IMR-90 (cell line): Measurements from ENCODE around the gene VAC14. TPM values are rescaled to one million over a fixed set of nuclear protein-coding genes. Genes with fewer than 3 reads are reported as not detected.
A peak's percentile ranks its signal among the peaks of the same experiment; 100 is the strongest.

Source experiments
- ATAC-seq: fragments of 200-7000 bp; cut with Tn5 transposase; 2 replicates; pipeline ENCODE4 v1.9.1; 2020; ENCODE audit warnings: low read depth, mild to moderate bottlenecking, moderate library complexity
- BruUV-seq: library from RNA; stranded (reverse); fragments of 400-500 nt; replicated peaks from 2 replicates; lab custom pipeline; 2021; lab: Mats Ljungman, UMichigan
- CTCF ChIA-PET: fragments of 300-600 bp; formaldehyde crosslinking; extraction: SDS; loops from one replicate; lab custom pipeline; 2021; ENCODE audit warnings: antibody characterized with exemption; lab: Yijun Ruan, JAX
- POLR2A ChIA-PET: fragments of 300-600 bp; sonication (Branson Sonifier 250); formaldehyde crosslinking; loops from one replicate; lab custom pipeline; 2022; ENCODE audit warnings: antibody characterized with exemption; ENCODE audit not compliant: unreplicated experiment; lab: Charles Lee
- DNase-seq: peaks from one replicate; pipeline ENCODE4 v3.0.0; 2013
- H2AFZ ChIP-seq: replicated peaks from 2 replicates; pipeline ENCODE3; 2013; ENCODE audit warnings: low read length, mild to moderate bottlenecking; ENCODE audit not compliant: poor library complexity
- H2AK5ac ChIP-seq: 2 replicates; pipeline ENCODE4 v1.6.1; 2013; ENCODE audit warnings: low read depth, low read length, inconsistent platforms
- H2AK9ac ChIP-seq: replicated peaks from 2 replicates; pipeline ENCODE3; 2013; ENCODE audit warnings: mild to moderate bottlenecking, low read depth, low read length, moderate library complexity; ENCODE audit not compliant: poor library complexity
- H2BK120ac ChIP-seq: 2 replicates; pipeline ENCODE4 v1.6.1; 2013; ENCODE audit warnings: low read depth, low read length, inconsistent platforms
- H2BK15ac ChIP-seq: 3 replicates; pipeline ENCODE4 v1.6.1; 2013; ENCODE audit warnings: low read depth, low read length, inconsistent platforms
- H2BK20ac ChIP-seq: 2 replicates; pipeline ENCODE4 v1.6.1; 2013; ENCODE audit warnings: low read depth, mild to moderate bottlenecking, inconsistent platforms, low read length, moderate library complexity
- H2BK5ac ChIP-seq: 2 replicates; pipeline ENCODE4 v1.6.1; 2013; ENCODE audit warnings: mild to moderate bottlenecking, low read depth, low read length, inconsistent platforms; ENCODE audit not compliant: poor library complexity, severe bottlenecking
- H3K14ac ChIP-seq: replicated peaks from 2 replicates; pipeline ENCODE4 v1.6.1; 2013; ENCODE audit warnings: low read depth, low read length, inconsistent platforms
- H3K18ac ChIP-seq: 2 replicates; pipeline ENCODE4 v1.6.1; 2013; ENCODE audit warnings: low read depth, low read length, control low read depth
- H3K23ac ChIP-seq: 2 replicates; pipeline ENCODE4 v1.6.1; 2013; ENCODE audit warnings: low read depth, low read length, inconsistent platforms
- H3K27ac ChIP-seq: 2 replicates; pipeline ENCODE4 v1.5.1; 2013; ENCODE audit warnings: mild to moderate bottlenecking, control low read depth, low read length; ENCODE audit not compliant: insufficient read depth
- H3K27me3 ChIP-seq: 2 replicates; pipeline ENCODE4 v1.6.1; 2013; ENCODE audit warnings: low read length; ENCODE audit not compliant: control insufficient read depth, insufficient read depth
- H3K36me3 ChIP-seq: 2 replicates; pipeline ENCODE4 v1.6.1; 2013; ENCODE audit warnings: low read length, mixed read lengths; ENCODE audit not compliant: control insufficient read depth, insufficient read depth
- H3K4ac ChIP-seq: 2 replicates; pipeline ENCODE4 v1.6.1; 2013; ENCODE audit warnings: low read depth, low read length, inconsistent platforms
- H3K4me1 ChIP-seq: 2 replicates; pipeline ENCODE4 v1.6.1; 2013; ENCODE audit warnings: low read length, mixed read lengths; ENCODE audit not compliant: control insufficient read depth, insufficient read depth
- H3K4me2 ChIP-seq: 2 replicates; pipeline ENCODE4 v1.6.1; 2013; ENCODE audit warnings: low read depth, mild to moderate bottlenecking, control low read depth, low read length, moderate library complexity
- H3K4me3 ChIP-seq: 2 replicates; pipeline ENCODE4 v1.5.1; 2013; ENCODE audit warnings: low read depth, mild to moderate bottlenecking, control low read depth, low read length, moderate library complexity; ENCODE audit not compliant: insufficient read depth
- H3K56ac ChIP-seq: 2 replicates; pipeline ENCODE4 v1.6.1; 2013; ENCODE audit warnings: low read length, inconsistent platforms; ENCODE audit not compliant: insufficient read depth; ENCODE audit errors: extremely low read depth
- H3K79me1 ChIP-seq, 2 experiments: 2 replicates each; pipeline ENCODE4 v1.6.1; 2013; ENCODE audit warnings: low read length in 2 of 2, inconsistent platforms in 1 of 2, low read depth in 1 of 2
- H3K9ac ChIP-seq: 2 replicates; pipeline ENCODE4 v1.6.1; 2013; ENCODE audit warnings: low read depth, low read length, control low read depth
- H3K9me1 ChIP-seq: 2 replicates; pipeline ENCODE4 v1.6.1; 2013; ENCODE audit warnings: low read length, inconsistent platforms; ENCODE audit not compliant: insufficient read depth
- H3K9me3 ChIP-seq: 2 replicates; pipeline ENCODE4 v1.6.1; 2013; ENCODE audit warnings: low read length; ENCODE audit not compliant: control insufficient read depth, insufficient read depth
- H4K20me1 ChIP-seq: 2 replicates; pipeline ENCODE4 v1.6.1; 2013; ENCODE audit warnings: low read length, inconsistent platforms; ENCODE audit not compliant: insufficient read depth
- H4K5ac ChIP-seq: 2 replicates; pipeline ENCODE4 v1.6.1; 2013; ENCODE audit warnings: mild to moderate bottlenecking, low read depth, low read length, control low read depth
- H4K8ac ChIP-seq, 2 experiments: 2 replicates each; pipeline ENCODE4 v1.6.1; 2013; ENCODE audit warnings: low read depth in 2 of 2, low read length in 2 of 2, control low read depth in 1 of 2, inconsistent platforms in 1 of 2
- H4K91ac ChIP-seq: 2 replicates; pipeline ENCODE4 v1.6.1; 2013; ENCODE audit warnings: low read depth, low read length, inconsistent platforms; ENCODE audit not compliant: insufficient read depth
- BHLHE40 ChIP-seq: fragments of 150-350 bp; IDR thresholded peaks from 2 replicates; pipeline ENCODE4 v1.6.1; 2016; ENCODE audit warnings: mild to moderate bottlenecking, low read depth, low read length
- CEBPB ChIP-seq: IDR thresholded peaks from 2 replicates; pipeline ENCODE4 v1.6.1; 2012; ENCODE audit warnings: low read depth, low read length, improper control_type of control experiment
- CHD1 ChIP-seq: IDR thresholded peaks from 2 replicates; pipeline ENCODE4 v1.6.1; 2012; ENCODE audit warnings: low read depth, low read length, improper control_type of control experiment
- ELK1 ChIP-seq: fragments of 150-350 bp; IDR thresholded peaks from 2 replicates; pipeline ENCODE4 v1.6.1; 2016; ENCODE audit warnings: low read depth, mild to moderate bottlenecking, low read length, moderate library complexity, borderline replicate concordance
- FOS ChIP-seq: fragments of 150-350 bp; IDR thresholded peaks from 2 replicates; pipeline ENCODE4 v1.6.1; 2016; ENCODE audit warnings: low read depth, low read length
- MAFK ChIP-seq: IDR thresholded peaks from 2 replicates; pipeline ENCODE4 v1.6.1; 2012; ENCODE audit warnings: low read depth, low read length, improper control_type of control experiment
- MAZ ChIP-seq: IDR thresholded peaks from 2 replicates; pipeline ENCODE4 v1.6.1; 2012; ENCODE audit warnings: low read depth, mild to moderate bottlenecking, low read length, improper control_type of control experiment, moderate library complexity, borderline replicate concordance
- MXI1 ChIP-seq: IDR thresholded peaks from 2 replicates; pipeline ENCODE4 v1.6.1; 2012; ENCODE audit warnings: low read depth, mild to moderate bottlenecking, low read length, moderate library complexity, borderline replicate concordance
- NFE2L2 ChIP-seq: fragments of 150-350 bp; IDR thresholded peaks from 2 replicates; pipeline ENCODE4 v1.6.1; 2016; ENCODE audit warnings: low read depth, mild to moderate bottlenecking, low read length
- POLR2A ChIP-seq: IDR thresholded peaks from 2 replicates; pipeline ENCODE4 v1.6.1; 2012; ENCODE audit warnings: mild to moderate bottlenecking, low read depth, low read length
- RCOR1 ChIP-seq: IDR thresholded peaks from 2 replicates; pipeline ENCODE4 v1.6.1; 2012; ENCODE audit warnings: mild to moderate bottlenecking, low read length, improper control_type of control experiment; ENCODE audit not compliant: insufficient replicate concordance
- RFX5 ChIP-seq: IDR thresholded peaks from 2 replicates; pipeline ENCODE4 v1.8.0; 2012; ENCODE audit warnings: low read depth, mild to moderate bottlenecking, low read length, moderate library complexity
- USF2 ChIP-seq: fragments of 150-350 bp; IDR thresholded peaks from 2 replicates; pipeline ENCODE4 v1.6.1; 2017; ENCODE audit warnings: mild to moderate bottlenecking, antibody characterized with exemption, low read length, low read depth
- WGBS, 2 experiments: methylation state at CpG; one replicate each; pipeline versions ENCODE4 v1.1.5 to v1.1.7; 2013; ENCODE audit warnings: missing lambda C conversion rate in 2 of 2; ENCODE audit not compliant: insufficient read length in 1 of 2; ENCODE audit errors: extremely low coverage in 2 of 2; 5-methylcytosine and 5-hydroxymethylcytosine counted together
- dilution Hi-C: fragments of 300-500 bp; cut with HindIII; formaldehyde crosslinking; loops from one replicate; pipeline ENCODE4 v1.14.3; 2018; ENCODE audit warnings: low sequenced_read_pairs; ENCODE audit not compliant: unreplicated experiment
- in situ Hi-C: fragments of 300-500 bp; cut with MboI; formaldehyde crosslinking; loops from 3 replicates; pipeline ENCODE4 v1.14.3; 2019; ENCODE audit warnings: low sequenced_read_pairs, inconsistent platforms, mixed read lengths
- intact Hi-C: fragments of 100-400 bp; cut with micrococcal nuclease; formaldehyde crosslinking; loops from 2 replicates; pipeline ENCODE4 v1.10.0; 2022
- polyA plus RNA-seq, 3 experiments: library from polyadenylated mRNA; depleted of rRNA; stranded (reverse); fragments of >200 nt; gene quantifications; 2 replicates each; pipeline ENCODE4 v1.2.3, GENCODE V29; 2012; ENCODE audit warnings: low replicate concordance in 1 of 3
- total RNA-seq: library from RNA; depleted of rRNA; stranded (reverse); fragments of >200 nt; gene quantifications from 2 replicates; pipeline ENCODE4 v1.2.3, GENCODE V29; 2012

VAC14 gene
- total and polyA plus RNA-seq, 2 of the 4 experiments (the other 2 are of a cell fraction): 21.1 to 40.2 TPM

GRCh38 chr16:70750893-70751467 lies 50.0 kb downstream of the VAC14 start (continued):
- TF ChIP-seq NFE2L2 (peak; percentile 6; the same call in 1 of the 2 replicates), POLR2A (no peak)

- H3K27ac ChIP-seq: peak overlapping the region; percentile 70
- intact Hi-C loops: no loop called here
- ATAC-seq (no peak), DNase-seq (no peak)
- H3K4ac ChIP-seq: peak overlapping the region; percentile 94
- peak overlapping the region; percentile 77 for H2BK5ac ChIP-seq
- H3K36me3 ChIP-seq: no peaks in the 10 kb centered on the region
- H2AK9ac ChIP-seq: peak overlapping the region; percentile 86
- H3K14ac ChIP-seq: peak overlapping the region; percentile 82
- H3K18ac ChIP-seq: peak overlapping the region; percentile 52
- 61% methylated on average over 4 of the region's 16 CpGs; no CpG with 5 or more reads in 1 of the 2 experiments for WGBS, 2 experiments
- no peak overlapping the region for H3K4me2 ChIP-seq
- H2BK15ac ChIP-seq: peak overlapping the region; percentile 82; the same call in 2 of the 3 replicates
- no peaks in the 10 kb centered on the region for H3K9me3 ChIP-seq
- peaks cover 54% of the 10 kb centered on the region for H3K4me1 ChIP-seq
- no peak overlapping the region for H3K4me3 ChIP-seq
- H3K9ac ChIP-seq: 0 out of 2 replicates have a peak overlapping the region, but pooled peaks have one; percentile 4
- H2AFZ ChIP-seq: peak overlapping the region; percentile 34
- peak overlapping the region; percentile 89 for H3K23ac ChIP-seq
- H4K5ac ChIP-seq: peak overlapping the region; percentile 37
- ChIA-PET POLR2A (interaction anchor here (1.0 to 1.3 kb wide), 2 partner anchors 12 to 62 kb away, joined by 3 read pairs; no protein-coding TSS in a partner anchor), CTCF (interaction anchor here (1.1 to 1.3 kb wide), 2 partner anchors 11 to 21 kb away, joined by 3 read pairs; no protein-coding TSS in a partner anchor)
- peak overlapping the region; percentile 94 for H4K91ac ChIP-seq
- peak overlapping the region; percentile 72 to 93 for H4K8ac ChIP-seq
- in situ Hi-C loops: no loop called here
- H4K20me1 ChIP-seq: no peaks in the 10 kb centered on the region
- peak overlapping the region; percentile 87 for H2BK20ac ChIP-seq
- peak overlapping the region; percentile 91 for H2BK120ac ChIP-seq
- dilution Hi-C loops: no loop called here
- peak overlapping the region; percentile 91; the same call in 1 of the 2 replicates for H3K56ac ChIP-seq
- no peaks in the 10 kb centered on the region for H3K27me3 ChIP-seq
- peaks cover 57% of the 10 kb centered on the region for H3K9me1 ChIP-seq
- H3K79me1 ChIP-seq: peaks cover 10 to 71% of the 10 kb centered on the region in 2 experiments; a peak in 3 of 4 replicates
- H2AK5ac ChIP-seq: peak overlapping the region; percentile 97
- BruUV-seq: no TSS peak
- TF ChIP-seq FOS (no peak), CHD1 (no peak), POLR2A (no peak), MXI1 (no peak), RCOR1 (no peak), ELK1 (no peak), RFX5 (no peak), USF2 (no peak), BHLHE40 (no peak), MAZ (no peak), MAFK (no peak), CEBPB (no peak)
Measured at GRCh38 chr16:70749681-70750601, 51.0 kb downstream of the VAC14 start.
